CD4-positive, alpha-beta T cell treated with Interleukin-6 for 4 hours (primary cell): Measurements from ENCODE around the gene HIF1A.
A peak's percentile ranks its signal among the peaks of the same experiment; 100 is the strongest.
"Not testable (repeated sequence)": the region's sequence is repeated elsewhere in the genome, so short reads cannot be mapped to it uniquely, and the experiment has no call there.

ENCODE experiments used
- DNase-seq: peaks from one replicate; pipeline ENCODE4 v3.0.0-alpha.2; 2020; ENCODE audit warnings: mixed read lengths

HIF1A gene

DNA sequence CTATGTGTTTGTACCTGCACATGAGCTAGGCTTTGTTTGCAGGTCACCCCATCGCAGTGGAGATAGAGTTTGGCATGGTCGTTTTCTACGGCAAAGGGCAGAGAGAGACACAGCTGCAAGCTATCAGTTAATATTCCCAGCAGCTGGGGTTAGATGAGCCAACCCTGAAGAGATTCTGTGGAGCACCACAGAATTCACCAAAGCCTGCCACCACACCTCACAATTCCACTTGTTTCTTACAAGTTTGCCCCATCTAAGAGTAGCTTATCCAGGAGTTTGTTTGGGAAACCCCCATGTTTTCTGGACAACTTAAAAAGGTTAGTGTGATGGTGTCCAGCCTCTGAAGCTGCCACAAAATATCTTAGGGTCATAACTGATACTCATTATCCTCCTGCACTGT lies 20.0 kb upstream of the HIF1A start:
- no peak for DNase-seq

GRCh38 chr14:61677479-61677878 lies 17.8 kb upstream of the HIF1A start:
- DNase-seq = no peak

DNA sequence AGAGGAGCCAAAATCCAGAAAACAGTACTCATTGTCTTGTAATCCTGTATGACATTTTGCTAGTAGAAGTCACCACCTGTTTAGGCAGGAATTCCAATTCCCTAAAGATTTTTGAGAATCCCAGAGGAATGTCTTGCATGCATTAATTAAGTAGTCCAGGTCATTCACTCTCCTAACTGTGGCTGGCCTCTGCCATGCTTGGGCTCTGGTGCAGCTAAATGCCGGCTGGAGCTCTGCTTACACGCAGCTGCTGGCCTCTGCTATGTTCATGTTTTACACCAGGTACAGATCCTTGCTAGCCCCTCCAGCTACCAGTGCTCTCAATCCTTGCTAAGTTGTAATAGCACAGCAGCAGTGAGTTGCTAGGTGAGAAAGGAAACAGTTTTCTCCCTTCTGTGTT lies 16.3 kb upstream of the HIF1A start:
- no peak for DNase-seq

- DNase-seq = no peak
Observed at GRCh38 chr14:61681413-61681812, 13.9 kb upstream of the HIF1A start.

- no peak for DNase-seq
Observed at GRCh38 chr14:61683108-61683507, 12.2 kb upstream of the HIF1A start.

GRCh38 chr14:61690039-61690438 lies 5.3 kb upstream of the HIF1A start:
- DNase-seq = no peak

DNA sequence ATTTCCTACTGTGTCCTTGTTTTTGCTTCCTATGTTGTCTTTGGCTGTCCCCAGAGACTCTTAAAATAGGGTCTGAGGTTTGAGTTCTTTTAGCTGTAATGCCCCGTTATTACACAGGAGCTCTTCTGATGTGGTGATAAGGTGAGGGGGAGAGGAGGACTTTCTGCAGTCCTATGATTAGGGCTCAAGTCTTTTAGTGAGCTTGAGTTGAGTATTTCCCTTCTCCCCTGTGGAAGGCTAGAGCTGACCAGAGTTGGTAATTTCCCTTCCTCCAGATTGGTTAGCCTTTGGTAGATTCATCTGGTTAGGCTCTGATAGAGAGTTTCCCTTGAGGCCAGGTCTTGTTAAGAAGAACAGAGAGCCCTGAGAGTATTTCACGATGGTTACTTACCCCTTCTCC lies 4.3 kb upstream of the HIF1A start:
- DNase-seq = no peak

DNA sequence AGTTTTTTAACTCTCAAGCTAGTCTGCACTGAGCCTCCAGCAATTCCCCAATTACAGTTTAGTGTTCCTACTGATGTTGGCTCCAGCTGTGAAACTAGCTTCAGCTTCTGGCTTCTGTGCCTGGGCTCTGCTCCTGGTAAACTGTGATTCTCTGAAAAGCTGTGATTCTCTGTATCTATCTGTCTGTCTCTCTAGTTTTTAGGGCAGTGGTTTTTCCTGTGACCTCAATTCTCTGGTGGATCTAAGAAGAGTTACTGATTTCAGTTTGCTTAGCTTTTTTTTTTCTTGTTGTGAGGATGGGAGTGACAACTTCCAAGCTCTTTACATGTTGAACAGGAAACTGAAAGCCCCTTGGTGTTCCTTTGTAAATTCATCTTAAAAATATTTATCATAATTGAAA lies 3.8 kb upstream of the HIF1A start:
- no peak for DNase-seq

- no peak for DNase-seq
Observed at GRCh38 chr14:61694039-61694438, 1.3 kb upstream of the HIF1A start.

DNA sequence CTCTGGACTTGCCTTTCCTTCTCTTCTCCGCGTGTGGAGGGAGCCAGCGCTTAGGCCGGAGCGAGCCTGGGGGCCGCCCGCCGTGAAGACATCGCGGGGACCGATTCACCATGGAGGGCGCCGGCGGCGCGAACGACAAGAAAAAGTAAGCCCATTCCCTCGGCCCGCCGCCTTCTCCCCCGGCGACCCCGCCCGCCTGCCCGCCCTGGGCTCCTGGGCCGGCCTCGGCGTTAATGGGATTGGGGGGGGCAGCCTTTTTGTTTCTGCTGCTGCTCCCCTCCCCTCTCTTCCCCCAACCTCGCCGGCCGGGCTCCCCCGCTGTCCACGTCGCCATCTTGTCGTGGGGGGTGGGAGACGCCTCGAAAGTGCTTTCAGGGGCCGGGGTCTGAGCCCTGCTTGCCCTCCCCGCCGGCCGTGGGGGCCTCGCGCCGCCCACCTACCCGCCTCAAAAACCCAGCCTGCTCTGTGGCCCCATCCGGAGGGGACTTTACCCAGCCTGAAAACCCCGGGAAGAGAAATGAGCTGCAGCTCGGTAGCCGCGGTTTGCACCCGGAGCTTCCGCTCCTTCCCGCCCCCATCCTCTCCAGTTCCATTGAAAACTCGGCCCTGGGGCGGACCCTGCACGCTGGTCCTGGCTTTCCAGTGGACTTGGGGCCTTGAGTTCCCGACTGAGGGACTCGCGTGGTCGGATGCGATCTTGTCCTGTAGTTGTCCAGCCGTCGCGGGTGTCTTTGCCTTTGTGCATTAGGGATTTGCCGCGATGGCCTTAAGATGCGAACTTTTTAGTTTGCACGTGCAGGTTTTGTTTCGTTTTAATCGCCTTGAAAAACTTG lies 598 bp downstream of the HIF1A start:
- DNase-seq = peak; percentile 49

DNA sequence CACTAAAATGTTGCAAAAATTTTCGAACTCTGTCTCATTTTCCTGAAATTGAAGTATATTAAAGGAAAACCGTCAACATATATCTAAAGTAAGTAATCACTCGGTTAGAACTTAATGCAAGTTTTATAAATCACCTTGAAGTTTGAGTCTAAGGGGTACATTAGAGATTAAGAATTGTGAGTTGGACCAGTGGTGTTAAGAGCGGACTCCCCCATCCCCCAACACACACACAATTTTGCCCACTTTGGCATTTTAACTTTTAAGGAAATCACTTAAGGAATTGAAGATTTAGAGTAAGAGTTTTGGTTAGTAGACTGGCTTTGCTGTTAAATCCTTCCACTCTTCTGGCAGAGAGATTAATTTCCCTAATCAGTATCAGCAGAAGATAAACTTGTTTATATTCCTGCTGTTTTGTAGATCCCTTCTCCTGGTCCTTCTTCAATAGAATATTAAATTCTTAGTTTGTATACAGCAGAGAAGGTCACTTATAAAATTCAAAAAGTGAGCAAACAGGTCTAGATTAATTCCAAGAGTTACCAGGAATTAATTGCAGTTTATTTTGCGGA lies 1.5 kb downstream of the HIF1A start:
- DNase-seq = no peak

- DNase-seq = no peak
Observed at GRCh38 chr14:61698206-61698980, 3.1 kb downstream of the HIF1A start.

DNA sequence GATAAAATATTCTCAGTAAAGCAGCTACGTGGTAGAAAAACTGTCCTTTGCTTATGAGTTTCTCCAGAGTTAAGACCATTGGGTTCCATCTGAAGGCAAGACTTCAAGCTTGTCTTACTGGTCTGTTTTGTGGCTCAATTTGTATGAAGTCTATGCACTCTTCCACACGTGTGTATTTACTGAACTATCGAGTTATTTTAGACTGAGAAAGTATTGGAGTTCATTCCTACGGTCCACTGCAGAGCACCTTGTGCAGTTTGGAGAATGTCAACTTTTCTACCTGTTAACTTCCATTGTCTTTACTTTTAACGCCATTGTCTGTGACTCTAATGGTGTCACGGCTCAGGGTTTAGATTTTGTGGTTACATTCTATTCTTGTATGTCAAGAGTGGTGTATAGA lies 3.7 kb downstream of the HIF1A start:
- no peak for DNase-seq

DNA sequence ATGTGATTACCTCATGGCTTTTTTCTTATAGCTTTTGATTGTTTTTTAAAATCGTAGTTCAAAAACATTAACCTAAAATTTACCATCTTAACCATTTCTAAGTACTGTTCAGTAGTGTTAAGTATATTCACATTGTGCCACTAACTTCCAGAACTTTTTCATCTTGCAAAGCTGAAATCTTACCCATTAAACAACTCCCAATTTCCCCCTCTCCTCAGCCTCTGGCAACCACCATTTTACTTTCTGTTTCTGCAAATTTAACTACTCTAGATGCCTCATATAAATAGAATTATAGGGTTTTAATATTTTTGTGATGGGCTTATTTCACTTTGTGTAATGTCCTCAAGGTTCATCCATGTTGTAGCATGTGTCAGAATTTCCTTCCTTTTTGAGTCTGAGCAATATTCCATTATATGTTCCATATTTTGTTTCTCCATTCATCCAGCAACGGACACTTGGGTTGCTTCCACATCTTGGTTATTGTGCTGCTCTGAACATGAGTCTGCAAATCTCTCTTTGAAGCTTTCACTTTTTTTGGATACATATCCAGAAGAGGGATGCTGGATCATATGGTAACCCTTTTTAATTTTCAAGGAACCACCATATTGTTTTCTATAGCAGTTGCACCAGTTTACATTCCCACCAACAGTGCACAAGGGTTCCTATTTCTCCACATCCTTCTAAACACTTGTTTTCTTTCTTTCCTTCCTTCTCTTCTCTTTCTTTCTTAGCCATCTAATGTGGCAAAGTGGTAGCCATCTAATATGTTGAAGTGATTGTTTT lies 5.0 kb downstream of the HIF1A start:
- DNase-seq = no peak

GRCh38 chr14:61701946-61702345 lies 6.6 kb downstream of the HIF1A start:
- DNase-seq = no peak

DNA sequence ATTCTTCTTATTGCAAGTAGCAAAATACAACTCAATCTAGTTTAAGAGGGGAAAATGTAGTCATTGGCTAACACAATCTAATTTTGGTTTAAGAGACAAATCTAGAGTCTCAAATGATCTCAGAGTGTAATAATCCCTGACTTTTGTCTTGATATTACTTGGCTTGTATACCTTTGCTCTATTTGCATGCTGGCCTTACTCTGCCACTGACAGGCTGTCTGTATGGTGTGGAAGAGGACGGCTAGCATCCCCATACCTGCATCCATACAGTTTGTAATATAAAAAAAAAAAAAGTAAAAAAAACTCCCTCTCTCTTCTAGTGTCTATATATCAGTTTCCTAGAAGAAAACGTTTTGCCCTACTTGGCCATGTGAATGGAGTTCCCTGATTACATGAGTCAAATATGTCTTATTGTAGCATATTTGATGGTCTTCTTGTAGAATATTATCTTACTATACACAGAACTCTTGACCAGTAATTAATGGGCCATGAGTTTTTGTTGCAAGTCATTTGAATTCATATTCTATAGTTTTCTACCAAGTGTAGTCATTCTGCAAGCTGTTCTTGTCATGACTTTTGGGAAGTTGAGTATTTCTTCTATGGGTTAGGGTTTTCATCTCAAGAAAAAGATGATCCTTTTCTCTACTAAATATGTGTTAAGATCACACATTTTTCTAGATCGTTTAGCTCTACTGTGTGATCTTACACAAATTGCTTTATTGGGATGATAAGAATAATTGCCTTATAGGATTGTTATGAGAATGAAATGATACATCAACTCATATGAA lies 8.2 kb downstream of the HIF1A start:
- DNase-seq = no peak

DNA sequence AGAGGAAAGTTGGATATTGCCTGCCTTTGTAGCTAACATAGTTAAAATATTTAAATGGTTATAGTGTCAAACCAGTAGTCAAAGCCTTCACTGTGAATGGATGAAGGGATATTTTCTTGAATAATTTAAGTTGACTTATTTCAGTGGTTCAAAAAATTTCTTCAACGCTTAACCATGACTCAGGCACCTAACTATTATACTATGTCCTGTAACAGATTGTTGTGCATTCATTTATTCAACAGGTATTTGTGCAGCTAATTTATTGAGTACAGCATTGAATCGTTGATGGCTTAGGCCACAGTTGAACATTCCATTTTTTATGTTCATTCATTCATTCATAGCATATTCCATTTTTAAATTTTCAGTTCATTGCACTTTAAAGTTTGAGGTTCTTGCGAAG lies 9.2 kb downstream of the HIF1A start:
- DNase-seq = no peak

DNA sequence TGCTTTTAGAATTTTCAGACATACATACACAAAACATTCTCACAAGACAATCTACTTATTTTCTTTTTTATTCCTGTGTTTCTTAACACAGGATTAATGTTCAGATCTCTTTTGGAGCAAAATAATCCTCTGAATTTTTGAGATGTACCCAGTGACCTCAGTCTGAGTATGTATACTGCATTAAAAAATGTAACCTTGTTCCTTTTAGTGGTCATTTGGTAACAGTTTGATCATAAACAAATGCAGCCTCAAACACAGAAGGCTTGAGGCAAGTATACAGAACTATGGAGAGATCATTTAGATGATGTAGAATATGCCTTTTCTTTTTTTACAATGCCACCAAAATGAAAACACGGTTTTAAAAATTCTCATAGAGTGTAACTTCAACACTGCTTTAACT lies 9.7 kb downstream of the HIF1A start:
- no peak for DNase-seq

- DNase-seq = no peak
Observed at GRCh38 chr14:61706096-61706690, 10.9 kb downstream of the HIF1A start.

DNA sequence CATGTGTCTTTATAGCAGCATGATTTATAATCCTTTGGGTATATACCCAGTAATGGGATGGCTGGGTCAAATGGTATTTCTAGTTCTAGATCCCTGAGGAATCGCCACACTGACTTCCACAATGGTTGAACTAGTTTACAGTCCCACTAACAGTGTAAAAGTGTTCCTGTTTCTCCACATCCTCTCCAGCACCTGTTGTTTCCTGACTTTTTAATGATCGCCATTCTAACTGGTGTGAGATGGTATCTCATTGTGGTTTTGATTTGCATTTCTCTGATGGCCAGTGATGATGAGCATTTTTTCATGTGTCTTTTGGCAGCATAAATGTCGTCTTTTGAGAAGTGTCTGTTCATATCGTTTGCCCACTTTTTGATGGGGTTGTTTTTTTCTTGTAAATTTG lies 12.5 kb downstream of the HIF1A start:
- DNase-seq = not testable (repeated sequence)

GRCh38 chr14:61708693-61709092 lies 13.4 kb downstream of the HIF1A start:
- not testable (repeated sequence) for DNase-seq
